HG03342 (cell line): ENCODE results near the gene TRIL.

ENCODE experiments used
- ATAC-seq: cut with Tn5 transposase; IDR thresholded peaks from one replicate; pipeline ENCODE4 v1.9.1; 2021; ENCODE audit warnings: mild to moderate bottlenecking, moderate library complexity; ENCODE audit not compliant: unreplicated experiment

TRIL gene, protein sequence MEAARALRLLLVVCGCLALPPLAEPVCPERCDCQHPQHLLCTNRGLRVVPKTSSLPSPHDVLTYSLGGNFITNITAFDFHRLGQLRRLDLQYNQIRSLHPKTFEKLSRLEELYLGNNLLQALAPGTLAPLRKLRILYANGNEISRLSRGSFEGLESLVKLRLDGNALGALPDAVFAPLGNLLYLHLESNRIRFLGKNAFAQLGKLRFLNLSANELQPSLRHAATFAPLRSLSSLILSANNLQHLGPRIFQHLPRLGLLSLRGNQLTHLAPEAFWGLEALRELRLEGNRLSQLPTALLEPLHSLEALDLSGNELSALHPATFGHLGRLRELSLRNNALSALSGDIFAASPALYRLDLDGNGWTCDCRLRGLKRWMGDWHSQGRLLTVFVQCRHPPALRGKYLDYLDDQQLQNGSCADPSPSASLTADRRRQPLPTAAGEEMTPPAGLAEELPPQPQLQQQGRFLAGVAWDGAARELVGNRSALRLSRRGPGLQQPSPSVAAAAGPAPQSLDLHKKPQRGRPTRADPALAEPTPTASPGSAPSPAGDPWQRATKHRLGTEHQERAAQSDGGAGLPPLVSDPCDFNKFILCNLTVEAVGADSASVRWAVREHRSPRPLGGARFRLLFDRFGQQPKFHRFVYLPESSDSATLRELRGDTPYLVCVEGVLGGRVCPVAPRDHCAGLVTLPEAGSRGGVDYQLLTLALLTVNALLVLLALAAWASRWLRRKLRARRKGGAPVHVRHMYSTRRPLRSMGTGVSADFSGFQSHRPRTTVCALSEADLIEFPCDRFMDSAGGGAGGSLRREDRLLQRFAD

DNA sequence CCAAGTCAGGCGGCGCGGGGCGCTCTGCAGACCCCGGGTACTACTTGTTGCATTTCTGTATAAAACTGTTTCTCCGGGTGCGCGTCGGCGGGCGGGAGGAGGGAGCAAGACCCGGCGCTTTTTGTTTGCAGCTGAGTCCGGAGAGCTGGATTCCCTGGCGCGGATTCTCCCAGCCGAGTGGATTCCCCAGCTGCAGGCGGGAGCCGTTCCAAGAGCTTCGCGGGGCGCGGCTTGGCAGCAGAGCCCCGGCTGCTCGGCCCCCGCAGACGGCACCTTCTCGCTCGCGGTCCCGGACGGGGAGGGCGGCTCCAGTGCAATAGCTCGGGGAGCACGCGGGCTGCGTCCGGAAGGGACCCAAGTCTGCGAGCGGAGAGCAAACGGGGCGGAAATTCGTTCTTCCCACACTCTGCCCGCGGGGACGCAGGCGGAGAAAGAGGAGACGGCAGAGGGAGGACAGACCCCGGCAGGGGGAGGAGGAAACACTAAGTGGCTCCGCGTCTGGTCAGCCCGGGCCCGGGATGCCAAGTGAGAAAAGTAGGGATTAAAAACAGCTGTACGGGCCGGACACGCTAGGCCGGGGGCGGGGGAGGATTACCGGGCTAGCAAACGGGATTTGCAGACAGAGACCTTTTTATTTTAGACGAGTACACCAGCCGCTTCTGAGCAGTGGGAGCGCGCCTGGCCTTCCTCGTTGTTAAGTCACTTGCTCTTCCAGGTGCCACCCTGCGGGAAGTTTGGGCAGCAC, at the start of gene TRIL:
TRIL (minus strand) TSS at position 96 of the 745 bp plus-strand sequence. CDS start 284 bp downstream, outside the sequence.
- no peak for ATAC-seq

DNA sequence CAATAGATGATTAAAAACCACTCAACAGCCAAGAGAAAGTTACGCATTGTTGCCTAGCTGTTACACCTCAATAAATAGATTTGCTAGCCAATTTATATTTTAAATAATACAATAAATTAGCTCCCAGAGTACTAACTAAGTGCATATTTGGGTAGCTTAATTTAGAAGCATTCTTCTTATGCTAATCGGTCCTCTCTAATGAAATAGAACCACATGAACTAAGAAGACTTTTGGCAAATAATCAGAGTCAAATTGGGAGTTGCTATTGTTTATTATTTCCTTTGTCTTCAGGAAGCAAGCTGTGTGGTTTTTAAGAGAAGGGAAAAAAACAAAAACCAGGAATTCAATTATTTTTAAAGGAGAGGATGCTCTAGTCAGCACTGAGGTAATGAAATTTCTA, 49.0 kb upstream of the TRIL start:
- no peak for ATAC-seq

DNA sequence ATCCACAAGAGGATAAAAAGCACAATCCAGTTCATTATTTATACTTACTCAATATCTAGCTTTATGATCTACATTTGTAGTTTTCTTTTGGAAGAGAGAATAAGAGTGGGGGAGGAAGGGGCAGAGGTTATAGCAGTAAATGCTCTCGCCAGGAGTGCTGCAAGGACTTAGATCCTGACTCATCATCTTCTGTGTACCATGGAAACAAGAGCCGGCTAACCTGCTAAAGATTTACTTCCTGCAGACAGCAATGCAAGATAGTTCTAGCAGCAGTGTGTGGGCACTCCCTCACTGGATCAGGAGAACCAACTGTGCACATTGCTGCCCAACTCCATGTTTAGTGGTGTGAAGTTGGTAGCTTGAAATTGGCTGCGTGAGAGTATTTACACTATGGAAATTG, 47.7 kb upstream of the TRIL start:
- no peak for ATAC-seq

DNA sequence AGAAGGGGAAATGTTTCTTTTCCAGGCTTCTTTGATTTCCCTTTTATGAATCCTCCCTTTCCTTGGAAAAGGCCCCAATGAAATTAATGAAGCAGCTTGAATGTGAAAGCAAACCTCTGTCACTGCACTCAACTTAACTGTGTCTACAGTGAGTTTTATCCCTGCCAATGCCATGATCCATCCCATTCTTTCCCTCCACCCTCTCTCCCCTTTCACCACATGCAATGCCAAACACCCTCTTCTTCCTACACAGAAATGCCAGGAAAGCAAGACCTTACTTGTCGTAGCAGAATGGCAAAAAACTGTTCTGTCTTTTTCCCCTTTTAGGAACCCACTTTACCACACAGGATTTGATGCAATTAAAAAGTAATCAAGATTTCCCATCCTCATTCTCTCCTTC, 47.3 kb upstream of the TRIL start:
- ATAC-seq, result no peak

DNA sequence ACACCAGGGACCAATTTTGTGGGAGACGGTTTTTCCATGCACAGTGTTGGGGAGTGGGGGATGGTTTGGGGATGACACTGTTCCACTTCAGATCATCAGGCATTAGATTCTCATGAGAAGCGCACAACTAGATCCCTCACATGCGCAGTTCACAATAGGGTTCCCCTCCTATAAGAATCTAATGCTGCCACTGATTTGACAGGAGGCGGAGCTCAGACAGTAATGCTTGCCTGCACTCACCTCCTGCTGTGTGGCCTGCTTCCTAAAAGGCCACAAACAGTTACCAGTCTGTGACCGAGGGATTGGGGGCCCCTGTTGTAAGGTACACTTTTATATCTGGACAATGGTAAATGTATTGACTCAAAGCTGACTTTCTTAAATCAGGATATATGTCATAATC, 45.6 kb upstream of the TRIL start:
- no peak for ATAC-seq

DNA sequence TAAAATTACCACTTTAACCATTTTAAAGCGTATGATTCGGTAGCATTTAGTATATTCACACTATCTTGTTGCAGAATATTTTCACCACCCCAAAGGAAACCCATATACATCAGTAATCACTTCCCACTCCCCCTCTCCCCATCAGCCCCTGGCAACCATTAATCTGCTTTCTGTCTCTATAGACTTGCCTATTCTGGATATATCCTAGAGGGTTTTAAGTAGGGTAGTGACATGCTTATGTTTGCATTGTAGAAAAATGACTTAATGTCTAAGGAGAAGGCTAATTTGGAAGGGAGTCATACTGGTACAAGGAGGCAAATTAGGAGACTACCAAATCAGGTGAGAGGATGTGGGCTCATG, 42.6 kb upstream of the TRIL start:
- no peak for ATAC-seq

DNA sequence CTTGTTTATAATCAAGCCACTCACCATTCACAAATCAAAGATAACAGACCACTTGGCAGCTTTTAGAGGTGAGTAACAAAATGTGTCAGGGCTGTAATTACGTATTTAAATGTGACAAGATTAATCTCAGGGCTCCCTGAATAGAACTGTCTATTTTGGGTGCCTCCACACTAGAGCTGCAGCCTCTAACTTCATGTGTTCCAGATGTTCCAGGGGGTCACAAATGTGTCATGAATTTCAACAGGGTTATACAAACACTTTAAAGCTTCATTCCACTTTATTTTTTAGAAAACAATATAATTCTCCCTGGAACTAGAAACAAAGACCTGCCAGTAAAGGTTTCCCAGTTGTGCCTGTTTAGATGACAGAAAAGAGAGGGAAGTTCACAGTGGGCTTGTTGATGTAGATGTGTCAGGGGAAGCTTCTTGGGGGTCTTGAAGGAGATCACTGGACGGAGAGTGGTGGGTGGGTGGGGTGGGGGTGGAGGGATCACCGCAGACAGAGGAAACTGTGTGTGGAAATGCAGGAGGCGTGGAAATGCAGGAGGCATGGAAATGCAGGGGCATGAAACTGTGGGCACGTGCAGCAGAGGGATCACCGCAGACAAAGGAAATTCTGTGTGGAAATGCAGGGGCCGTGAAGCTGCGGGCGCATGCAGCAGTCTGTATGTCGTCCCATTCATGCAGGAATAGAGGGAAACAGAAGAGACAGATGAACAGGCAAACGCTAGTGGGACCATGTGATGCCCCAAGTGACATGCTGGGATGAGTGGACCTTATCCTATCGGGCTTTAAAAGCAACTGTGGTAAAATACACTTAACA, 42.0 kb upstream of the TRIL start:
- no peak for ATAC-seq

DNA sequence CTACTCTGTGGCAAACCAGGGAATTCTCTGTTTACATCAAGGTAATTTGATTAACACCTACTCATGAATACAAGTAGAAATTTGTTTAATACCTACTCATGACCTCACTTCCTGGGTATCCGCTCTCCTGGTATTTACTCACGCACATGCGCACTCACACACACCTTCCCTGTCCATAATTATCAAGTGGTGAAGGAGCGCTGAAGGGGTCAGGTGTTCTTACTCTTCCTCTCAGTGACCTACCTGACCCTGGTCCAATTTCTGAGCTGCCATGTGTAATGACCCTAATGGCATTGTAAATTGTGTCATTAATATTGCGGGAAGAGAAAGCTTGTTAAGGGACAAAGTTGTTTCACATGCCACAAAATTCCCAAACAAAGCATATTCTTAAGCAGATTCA, 41.3 kb upstream of the TRIL start:
- no peak for ATAC-seq

DNA sequence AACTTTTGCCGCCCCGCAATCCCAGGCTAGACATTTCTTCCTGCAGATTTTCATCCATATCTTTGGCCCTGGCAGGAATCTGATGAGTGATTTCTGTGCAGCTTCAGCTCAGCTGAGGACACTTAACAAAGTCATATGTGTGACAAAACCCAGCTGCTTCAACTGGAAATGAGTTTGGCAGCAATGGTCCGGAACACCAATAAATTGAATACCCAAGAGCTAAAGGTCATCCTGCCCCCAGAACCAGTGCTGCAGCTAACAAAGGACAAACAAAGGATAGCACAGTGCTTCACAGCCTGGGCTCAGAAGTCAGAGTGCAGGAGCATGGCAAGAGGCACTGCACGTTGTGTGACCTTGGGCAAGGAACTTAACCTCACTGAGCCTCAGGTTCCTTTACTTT, 40.0 kb upstream of the TRIL start:
- no peak for ATAC-seq

DNA sequence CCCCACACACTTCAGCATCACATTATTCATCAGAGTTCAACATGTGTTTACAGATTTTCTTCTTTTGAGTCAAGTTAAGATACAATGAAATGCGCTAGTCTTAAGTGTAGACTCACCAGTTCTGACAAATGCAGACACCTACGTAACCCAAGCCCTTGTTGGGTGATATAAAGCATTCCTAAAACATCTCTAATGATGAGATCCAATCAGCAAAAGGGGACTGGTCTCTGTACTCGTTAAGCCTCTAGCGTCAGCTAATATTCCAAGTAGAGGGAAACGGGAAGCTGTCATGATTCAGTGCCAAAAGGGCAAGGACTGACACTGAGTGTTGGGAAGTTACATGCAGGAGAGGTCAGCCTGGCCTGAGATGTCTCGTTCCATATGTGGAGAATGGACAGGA, 38.7 kb upstream of the TRIL start:
- ATAC-seq, result no peak

DNA sequence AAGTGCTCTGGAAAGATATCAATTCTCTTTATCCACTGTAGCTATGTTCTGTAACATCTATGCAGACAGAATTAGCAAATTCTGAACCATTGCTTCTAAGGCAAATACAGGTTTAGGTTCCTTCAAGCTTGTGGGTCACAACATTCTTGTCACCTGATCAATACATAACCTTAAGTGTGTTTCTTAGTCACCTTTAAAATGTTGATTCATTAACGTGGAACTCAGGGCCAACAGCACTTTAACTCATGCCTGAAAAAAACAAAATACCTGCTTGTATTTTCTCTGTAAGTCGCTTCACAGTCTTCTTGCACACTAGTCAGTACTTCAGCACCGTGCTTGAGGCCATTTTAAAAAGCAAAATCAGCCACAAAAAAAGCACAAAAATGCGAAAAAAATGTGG, 35.2 kb upstream of the TRIL start:
- no peak for ATAC-seq

DNA sequence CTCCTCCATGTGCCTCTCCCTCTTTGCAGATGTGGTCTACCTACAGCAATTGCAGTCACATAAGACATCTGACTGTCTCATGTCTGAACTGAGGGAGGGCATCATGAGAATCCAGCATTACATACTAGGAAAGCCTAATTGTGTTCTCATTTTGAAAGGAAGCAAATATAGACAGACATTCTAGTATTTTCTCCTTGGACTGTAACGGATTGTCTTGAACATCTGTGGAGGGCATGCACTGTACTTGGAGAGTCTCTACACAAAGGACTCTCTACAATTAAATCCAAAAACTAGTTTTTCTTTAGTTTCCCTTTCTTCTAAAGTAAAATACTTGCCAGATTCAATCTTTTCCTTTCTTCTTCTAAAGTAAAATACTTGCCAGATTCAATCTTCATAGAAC, 34.7 kb upstream of the TRIL start:
- ATAC-seq, result no peak

DNA sequence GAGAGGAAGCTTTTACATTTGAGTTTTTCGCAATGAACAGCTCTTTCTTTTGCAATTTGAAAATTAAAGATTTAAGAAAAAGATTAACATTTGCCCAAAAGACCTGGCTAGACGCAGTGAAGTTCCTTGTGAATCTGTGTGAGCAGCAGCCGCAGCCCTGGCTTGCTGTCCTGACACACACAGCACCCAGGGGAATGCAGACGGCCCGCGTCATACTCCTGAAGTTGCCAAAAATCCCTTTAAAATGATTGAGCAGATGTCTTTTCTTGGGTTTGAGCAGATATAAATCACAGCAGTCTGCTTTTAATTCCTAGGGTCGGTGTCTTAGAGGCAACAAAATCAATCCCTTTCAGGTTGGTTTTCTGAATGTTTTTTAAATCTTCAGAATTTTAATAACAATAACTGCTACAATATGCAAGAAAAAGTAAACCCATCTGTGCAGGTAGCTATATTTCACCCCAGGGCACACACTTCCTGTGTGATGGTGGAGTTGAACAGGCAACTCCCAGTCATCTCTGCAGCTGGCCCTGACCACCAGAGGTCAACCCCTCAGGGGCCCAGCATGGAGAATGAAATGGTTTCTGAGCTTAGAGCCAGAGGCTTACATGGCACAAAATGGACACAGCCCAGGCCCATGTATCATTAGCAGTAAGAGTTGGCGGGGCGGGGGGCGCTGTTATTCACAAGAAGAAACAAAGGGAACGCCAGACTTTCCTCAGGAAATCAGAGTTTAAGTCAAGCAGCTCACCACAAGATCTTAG, 32.2 kb upstream of the TRIL start:
- no peak for ATAC-seq

DNA sequence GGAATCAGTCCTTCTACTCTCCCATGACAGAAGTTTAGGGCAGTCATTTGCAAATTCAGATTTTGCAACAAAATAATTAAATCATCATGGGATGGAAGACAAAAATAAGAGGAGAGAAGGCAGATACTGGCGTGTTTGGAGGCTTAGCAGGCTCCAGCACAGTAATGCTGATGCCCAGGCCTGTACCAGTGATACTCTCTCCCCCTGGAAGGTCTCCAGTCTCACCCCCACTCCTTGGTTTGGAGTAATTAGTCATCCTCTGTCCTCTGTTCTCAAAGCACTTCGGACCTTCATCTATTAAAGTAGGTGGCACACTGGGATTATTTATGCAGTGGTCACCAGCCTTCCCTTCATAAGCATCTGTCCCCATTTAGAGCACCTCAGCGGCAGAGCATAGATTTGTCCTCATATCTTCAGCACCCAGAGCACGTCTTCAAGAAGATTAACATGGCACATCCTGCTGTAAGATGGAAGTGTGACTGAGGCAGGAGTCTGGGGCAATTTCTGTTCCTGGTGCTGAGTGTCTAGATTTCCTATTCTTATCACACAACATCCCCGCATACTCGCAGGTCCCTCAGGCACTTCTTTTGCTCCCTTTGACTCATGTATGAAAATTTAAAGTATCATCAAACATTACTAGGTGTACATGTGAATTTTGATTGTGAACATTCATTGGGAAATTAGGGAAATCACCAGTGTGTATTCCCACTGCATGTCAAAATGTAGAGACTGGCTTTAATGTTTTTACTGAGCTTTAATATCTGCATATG, 31.3 kb upstream of the TRIL start:
- ATAC-seq, result no peak

DNA sequence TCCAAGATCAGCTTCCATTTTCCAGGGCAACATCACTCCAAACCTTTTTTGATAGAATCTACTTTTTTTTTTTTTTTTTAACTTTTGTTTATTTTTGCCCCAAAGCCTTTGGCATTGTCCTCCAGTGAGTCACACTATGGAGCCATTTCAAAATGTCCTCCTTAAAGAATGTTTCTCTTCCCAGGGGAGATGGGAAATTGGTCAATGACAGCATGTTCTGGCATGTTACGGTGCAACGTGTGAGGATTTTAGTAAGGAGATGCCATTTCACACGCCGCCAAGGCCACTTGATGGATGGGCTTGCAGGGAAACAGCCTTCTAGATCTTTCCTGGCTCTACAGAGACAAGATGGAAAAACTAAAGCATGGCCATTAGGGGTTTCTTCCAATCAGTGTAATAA, 30.7 kb upstream of the TRIL start:
- no peak for ATAC-seq

DNA sequence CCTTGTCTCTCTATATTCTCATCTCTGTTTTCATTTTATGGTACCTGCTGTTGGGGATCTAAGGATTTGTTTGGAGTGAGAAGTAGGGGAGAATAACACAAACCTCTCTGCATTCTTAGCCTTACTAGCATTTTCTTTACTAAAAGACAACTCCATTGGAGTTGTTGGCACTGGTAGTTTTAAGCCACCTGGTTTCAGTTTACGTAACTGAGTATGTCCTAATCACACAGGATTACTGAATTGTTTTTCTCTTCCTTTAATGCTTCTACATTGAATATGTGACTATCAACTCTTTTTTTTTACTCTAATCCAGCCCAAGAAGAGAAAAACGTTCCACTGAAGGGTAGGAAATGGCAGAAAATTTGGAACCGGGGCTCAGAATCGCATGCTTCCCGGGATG, 30.0 kb upstream of the TRIL start:
- no peak for ATAC-seq

DNA sequence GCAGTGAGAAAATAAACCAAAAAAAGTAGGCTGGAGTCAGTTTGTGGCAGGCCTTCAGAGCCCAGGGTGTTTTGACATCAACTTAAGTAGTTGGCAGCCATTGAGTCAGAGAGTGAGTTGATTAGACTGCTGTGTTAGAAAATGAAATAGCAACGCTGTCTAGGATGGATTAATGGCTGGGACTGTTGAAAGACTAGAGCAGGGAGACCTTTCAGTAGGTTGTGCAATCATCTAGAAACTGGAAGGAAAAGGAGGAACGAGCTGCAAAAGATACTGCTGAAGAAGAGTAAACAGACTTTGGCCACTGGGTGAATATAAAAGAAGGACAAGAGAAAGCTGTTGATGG, 28.6 kb upstream of the TRIL start:
- ATAC-seq, result no peak

DNA sequence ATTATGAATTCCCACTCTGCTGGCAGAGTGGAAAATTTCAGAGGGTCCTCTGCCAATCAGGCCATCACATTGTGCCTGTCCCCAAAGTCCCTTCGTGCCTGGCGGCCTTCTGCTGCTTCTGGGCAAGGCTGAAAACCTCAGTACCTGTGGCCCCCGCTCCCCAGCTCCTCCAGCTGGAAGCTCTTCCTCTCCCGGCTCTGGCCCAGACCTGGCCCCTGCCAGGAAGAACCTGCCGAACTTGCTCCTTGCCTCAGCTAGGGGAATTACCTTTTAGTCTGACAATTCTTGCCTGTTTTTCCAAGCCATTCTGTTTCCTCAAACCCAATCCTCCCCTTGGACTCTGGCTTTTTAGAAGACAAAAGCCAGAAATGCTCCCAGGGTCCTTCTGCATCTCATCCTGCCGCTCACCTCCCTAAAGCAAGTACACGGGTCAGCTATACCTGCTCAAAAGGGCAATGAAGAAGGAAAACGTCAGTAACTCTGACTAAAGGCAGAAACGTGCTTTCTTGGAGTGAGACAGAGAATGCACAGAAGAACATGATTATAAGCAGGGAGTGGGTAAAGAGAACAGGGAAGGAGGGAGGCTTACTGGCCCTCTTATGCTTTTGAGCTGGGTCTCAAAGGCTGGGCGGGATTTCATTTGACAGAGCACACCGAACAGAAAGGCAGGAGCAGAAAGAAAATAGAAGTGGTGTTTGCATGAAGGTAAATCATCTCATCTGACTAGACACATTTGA, 28.1 kb upstream of the TRIL start:
- ATAC-seq, result no peak

DNA sequence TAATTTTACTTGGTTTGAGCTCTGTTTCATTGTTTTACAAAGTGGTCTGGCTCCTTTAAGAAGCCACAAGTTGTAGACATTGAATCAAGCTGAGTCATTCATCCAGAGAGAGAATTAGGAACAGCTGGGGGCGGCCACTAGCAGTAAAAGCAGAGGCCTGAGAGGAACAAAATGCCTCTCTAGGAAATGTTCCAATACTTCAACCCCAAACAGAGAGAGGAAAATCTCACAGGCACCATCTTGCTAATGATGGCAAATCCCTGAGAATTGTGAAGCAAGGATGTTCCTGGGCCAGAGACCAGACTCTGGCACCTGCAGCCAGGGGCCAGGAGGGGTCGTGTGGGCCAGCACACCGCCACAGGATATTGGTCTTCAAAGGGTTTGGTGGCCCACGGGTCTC, 26.5 kb upstream of the TRIL start:
- ATAC-seq, result no peak
